ENCODE data around the gene GGCX.

GGCX gene

GRCh38 chr2:85516653-85517389, 44.5 kb downstream of the GGCX start:
- no peak for DNase-seq (ENCODE audit: low read depth, low spot score)

- no peak for DNase-seq (ENCODE audit: low read depth, low spot score)
These were observed 47.0 kb downstream of the GGCX start for GRCh38 chr2:85514323-85514722.

GRCh38 chr2:85511008-85511811, 50.1 kb downstream of the GGCX start:
- no peak for DNase-seq (ENCODE audit: low read depth, low spot score)

- peak; percentile 54 for DNase-seq (ENCODE audit: low read depth, low spot score)
These were observed 54.5 kb downstream of the GGCX start for GRCh38 chr2:85506768-85507181.

GRCh38 chr2:85505551-85506238, 55.6 kb downstream of the GGCX start:
- peak; percentile 22 for DNase-seq (ENCODE audit: low read depth, low spot score)

GRCh38 chr2:85504778-85505261, 56.5 kb downstream of the GGCX start:
- DNase-seq (ENCODE audit: low read depth, low spot score) = peak; percentile 86

GRCh38 chr2:85503851-85504777, 57.2 kb downstream of the GGCX start:
- peak; percentile 18 for DNase-seq (ENCODE audit: low read depth, low spot score)

GRCh38 chr2:85503168-85503850, 58.0 kb downstream of the GGCX start:
- DNase-seq (ENCODE audit: low read depth, low spot score) = peak; percentile 26

- no peak for DNase-seq (ENCODE audit: low read depth, low spot score)
These were observed 58.6 kb downstream of the GGCX start for GRCh38 chr2:85502720-85503119.

- no peak for DNase-seq (ENCODE audit: low read depth, low spot score)
These were observed 60.0 kb downstream of the GGCX start for GRCh38 chr2:85501248-85501647.

GRCh38 chr2:85497944-85498630, 63.2 kb downstream of the GGCX start:
- DNase-seq (ENCODE audit: low read depth, low spot score) = no peak

GRCh38 chr2:85496436-85496835, 64.9 kb downstream of the GGCX start:
- DNase-seq (ENCODE audit: low read depth, low spot score) = no peak
